SK-N-MC (cell line): ENCODE measurements around the gene B3GALT5.

ENCODE experiments used
- EZH2 ChIP-seq: fragments of 200-600 bp; sonication (generic); IDR thresholded peaks from one replicate; pipeline ENCODE4 v1.6.1; 2017; ENCODE audit warnings: antibody characterized with exemption
- POLR2AphosphoS5 ChIP-seq: IDR thresholded peaks from 2 replicates; pipeline ENCODE4 v1.6.1; 2012; ENCODE audit warnings: mild to moderate bottlenecking, low read depth, low read length, borderline replicate concordance

DNA sequence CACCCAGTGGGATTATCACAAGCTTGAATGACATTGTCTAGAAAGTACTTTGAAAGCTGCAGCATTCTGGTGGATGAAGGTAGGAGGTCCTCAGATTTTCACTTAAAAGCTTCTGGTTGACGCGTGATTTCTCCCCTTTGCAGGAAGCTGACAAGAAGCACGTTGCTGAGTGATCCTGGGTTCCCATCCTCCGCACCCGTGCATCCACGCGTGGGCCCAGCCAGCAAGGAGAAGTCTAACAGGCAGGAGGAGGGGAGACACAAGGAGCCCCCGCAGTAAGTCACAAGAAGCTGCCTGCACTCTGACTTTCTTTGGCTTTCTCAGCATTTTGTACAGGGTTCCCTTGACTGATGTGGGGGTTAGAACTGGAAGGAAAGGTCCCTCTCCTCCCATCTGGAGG is 7.8 kb upstream of the B3GALT5 start:
- TF ChIP-seq POLR2AphosphoS5 = no peak
- TF ChIP-seq EZH2 = no peak
